ENCODE results near the gene MICAL3.

DNA sequence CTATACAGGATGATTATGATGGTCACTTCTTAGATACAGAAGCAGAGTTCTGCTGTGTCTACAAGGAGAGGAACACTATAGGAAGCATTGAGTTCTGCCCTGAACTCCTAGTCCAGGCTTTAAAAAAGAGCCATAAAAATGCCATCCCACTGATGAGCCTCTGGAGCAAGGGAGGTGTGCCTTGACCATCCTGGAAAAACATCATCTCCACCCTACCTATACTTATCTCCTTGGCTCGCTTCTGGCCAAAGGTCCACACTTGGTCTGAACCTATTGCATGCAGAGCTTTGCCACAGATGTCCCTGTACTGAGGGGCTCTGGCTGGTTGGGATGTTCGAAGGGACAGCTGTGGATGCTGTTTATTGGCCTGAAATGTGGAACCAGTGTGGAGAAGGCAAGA is 49.1 kb upstream of the MICAL3 start:
- TF ChIP-seq POLR2AphosphoS5 (IDR thresholded peaks at IDR 0.05; ENCODE audit: low read depth, low read length) (no peak), SIN3A (IDR thresholded peaks at IDR 0.05; ENCODE audit: borderline replicate concordance, insufficient read depth, low read length) (no peak), FOXP2 (optimal IDR thresholded peaks at IDR 0.05; ENCODE audit: borderline replicate concordance, extremely low read depth, extremely low read length, insufficient read depth) (no peak)

Data from PFSK-1 (cell line).